Measurements from ENCODE around the gene FARS2.

DNA sequence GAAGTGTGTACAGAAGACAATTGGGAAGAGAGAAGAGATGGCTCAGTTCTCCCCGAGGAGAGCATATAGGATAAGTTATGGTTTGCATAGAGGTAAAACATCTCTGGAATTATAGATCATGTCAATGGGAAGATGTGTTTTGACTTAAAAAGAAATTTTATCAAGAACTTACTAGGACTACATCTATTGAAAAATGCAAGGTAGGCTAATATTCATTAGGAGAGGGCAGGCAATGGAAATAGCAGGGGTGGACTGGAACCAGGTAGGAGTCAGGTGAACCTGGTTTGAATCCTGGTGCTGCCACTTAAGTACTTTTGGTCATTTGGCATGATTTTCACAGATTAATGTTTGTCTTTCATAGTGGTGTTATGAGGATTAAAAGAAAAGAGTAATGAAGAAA lies 96.2 kb downstream of the FARS2 start:
- TF ChIP-seq, protein P1, sequence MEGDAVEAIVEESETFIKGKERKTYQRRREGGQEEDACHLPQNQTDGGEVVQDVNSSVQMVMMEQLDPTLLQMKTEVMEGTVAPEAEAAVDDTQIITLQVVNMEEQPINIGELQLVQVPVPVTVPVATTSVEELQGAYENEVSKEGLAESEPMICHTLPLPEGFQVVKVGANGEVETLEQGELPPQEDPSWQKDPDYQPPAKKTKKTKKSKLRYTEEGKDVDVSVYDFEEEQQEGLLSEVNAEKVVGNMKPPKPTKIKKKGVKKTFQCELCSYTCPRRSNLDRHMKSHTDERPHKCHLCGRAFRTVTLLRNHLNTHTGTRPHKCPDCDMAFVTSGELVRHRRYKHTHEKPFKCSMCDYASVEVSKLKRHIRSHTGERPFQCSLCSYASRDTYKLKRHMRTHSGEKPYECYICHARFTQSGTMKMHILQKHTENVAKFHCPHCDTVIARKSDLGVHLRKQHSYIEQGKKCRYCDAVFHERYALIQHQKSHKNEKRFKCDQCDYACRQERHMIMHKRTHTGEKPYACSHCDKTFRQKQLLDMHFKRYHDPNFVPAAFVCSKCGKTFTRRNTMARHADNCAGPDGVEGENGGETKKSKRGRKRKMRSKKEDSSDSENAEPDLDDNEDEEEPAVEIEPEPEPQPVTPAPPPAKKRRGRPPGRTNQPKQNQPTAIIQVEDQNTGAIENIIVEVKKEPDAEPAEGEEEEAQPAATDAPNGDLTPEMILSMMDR (IDR thresholded peaks at IDR 0.05) = no peak
- no peak for TF ChIP-seq POLR2A (IDR thresholded peaks at IDR 0.05)
